ENCODE measurements around the gene C1QTNF5.

Gene C1QTNF5

GRCh38 chr11:119320776-119321524, 19.7 kb downstream of the C1QTNF5 start:
- POLR2A ChIA-PET = interaction anchor here (1.0 to 1.3 kb wide), 3 partner anchors 12 to 291 kb away, joined by 3 to 4 read pairs (median 3); partner anchors contain the start of gene SLC37A4
- Histone ChIP-seq H3K9me3 (ENCODE audit: control insufficient read depth, insufficient read depth, low read depth, low read length) (no peaks in the 10 kb centered on the region), H3K27ac (ENCODE audit: extremely low read depth, low read depth, low read length) (peak overlapping the region; percentile 57; the same call in 1 of the 2 replicates), H3K4me1 (ENCODE audit: control insufficient read depth, insufficient read depth, low read length) (no peaks in the 10 kb centered on the region; the same call in 1 of the 2 replicates), H3K4me3 (ENCODE audit: low read depth, low read length) (peak overlapping the region; percentile 21), H3K36me3 (ENCODE audit: control insufficient read depth in 2 of 2, insufficient read depth in 1 of 2, low read length in 2 of 2) (no peaks in the 10 kb centered on the region)
- CTCF ChIA-PET = interaction anchor here (0.6 to 15.8 kb wide), 22 partner anchors 12 to 426 kb away, joined by 3 to 151 read pairs (median 5); partner anchors contain the start of genes C1QTNF5, CBL and RNF26
- peak; percentile 60 for TF ChIP-seq ZIC2 (tag by site-specific recombination; IDR thresholded peaks at IDR 0.05)
- TF ChIP-seq ZFHX2 (tag by site-specific recombination; conservative IDR thresholded peaks at IDR 0.05) = peak; percentile 66; the same call in 1 of the 2 replicates
- peak; percentile 92 for TF ChIP-seq GLIS1 (tag by site-specific recombination; IDR thresholded peaks at IDR 0.05)
- TF ChIP-seq ZNF692 (tag by site-specific recombination; IDR thresholded peaks at IDR 0.05) = peak; percentile 88
- TF ChIP-seq ZNF449 (tag by site-specific recombination; IDR thresholded peaks at IDR 0.05) = peak; percentile 39; the same call in 1 of the 2 replicates
- TF ChIP-seq SCRT1 (tag by site-specific recombination; IDR thresholded peaks at IDR 0.05; ENCODE audit: borderline replicate concordance) = no peak
- peak; percentile 65 for TF ChIP-seq ZNF423 (tag by site-specific recombination; IDR thresholded peaks at IDR 0.05)
- TF ChIP-seq ZNF335 (tag by site-specific recombination; conservative IDR thresholded peaks at IDR 0.05) = peak; percentile 55
- 0 out of 2 replicates have a peak, but pooled peaks have one; percentile 6 for TF ChIP-seq HIC1 (tag by site-specific recombination; IDR thresholded peaks at IDR 0.05)
- TF ChIP-seq ZBTB26 (tag by site-specific recombination; optimal IDR thresholded peaks at IDR 0.05) = peak; percentile 75
- TF ChIP-seq SP2 (tag by site-specific recombination; IDR thresholded peaks at IDR 0.05) = peak; percentile 47
- TF ChIP-seq EGR2 (tag by site-specific recombination; IDR thresholded peaks at IDR 0.05; ENCODE audit: low read depth) = peak; percentile 46
- TF ChIP-seq AEBP2 (tag by site-specific recombination; IDR thresholded peaks at IDR 0.05; ENCODE audit: borderline replicate concordance) = no peak
- TF ChIP-seq ZNF157 (tag by site-specific recombination; IDR thresholded peaks at IDR 0.05) = no peak
- TF ChIP-seq SP3 (tag by site-specific recombination; IDR thresholded peaks at IDR 0.05) = 0 out of 2 replicates have a peak, but pooled peaks have one; percentile 18
- TF ChIP-seq ZNF211 (tag by site-specific recombination; IDR thresholded peaks at IDR 0.05; ENCODE audit: low read depth) = no peak
- TF ChIP-seq ZFP69B (tag by site-specific recombination; IDR thresholded peaks at IDR 0.05) = peak; percentile 62
- TF ChIP-seq ZBTB8A (tag by site-specific recombination; IDR thresholded peaks at IDR 0.05) = peak; percentile 57
- peak; percentile 15; the same call in 1 of the 2 replicates for TF ChIP-seq ZBTB20 (tag by site-specific recombination; IDR thresholded peaks at IDR 0.05)
- 0 out of 2 replicates have a peak, but pooled peaks have one; percentile 19 for TF ChIP-seq GLIS2 (tag by site-specific recombination; IDR thresholded peaks at IDR 0.05)
